HG02610 (cell line): ENCODE data around the gene PRSS53.
"Not testable (repeated sequence)": the region's sequence is repeated elsewhere in the genome, so short reads cannot be mapped to it uniquely, and the experiment has no call there.

Experiments
- ATAC-seq: cut with Tn5 transposase; IDR thresholded peaks from one replicate; pipeline ENCODE4 v1.9.1; 2021; ENCODE audit warnings: mild to moderate bottlenecking, moderate library complexity; ENCODE audit not compliant: unreplicated experiment

Gene PRSS53

GRCh38 chr16:31088459-31089183, at the start of gene PRSS53:
TSS of gene PRSS53 (minus strand) at chr16:31088943. CDS start at chr16:31088809, 134 bp downstream.
- ATAC-seq = no peak

- ATAC-seq = not testable (repeated sequence)
These were observed 48.2 kb upstream of the PRSS53 start for GRCh38 chr16:31136822-31137499.

GRCh38 chr16:31136287-31136662, 47.5 kb upstream of the PRSS53 start:
- ATAC-seq = no peak

GRCh38 chr16:31135535-31136286, 47.0 kb upstream of the PRSS53 start, which contains the start of gene PRSS8:
TSS of gene PRSS8 (minus strand) at chr16:31135727. CDS start at chr16:31135498, 229 bp downstream.
- no peak for ATAC-seq

GRCh38 chr16:31134625-31135534, 46.1 kb upstream of the PRSS53 start:
- ATAC-seq = no peak

GRCh38 chr16:31134091-31134571, 45.4 kb upstream of the PRSS53 start:
- ATAC-seq = no peak

GRCh38 chr16:31133046-31133501, 44.3 kb upstream of the PRSS53 start:
- no peak for ATAC-seq

- no peak for ATAC-seq
These were observed 43.7 kb upstream of the PRSS53 start for GRCh38 chr16:31132303-31132979.

GRCh38 chr16:31131841-31132271, 43.1 kb upstream of the PRSS53 start:
- ATAC-seq = no peak

GRCh38 chr16:31131416-31131815, 42.7 kb upstream of the PRSS53 start:
- no peak for ATAC-seq

GRCh38 chr16:31130899-31131298, 42.2 kb upstream of the PRSS53 start:
- no peak for ATAC-seq

GRCh38 chr16:31130336-31130891, 41.7 kb upstream of the PRSS53 start:
- no peak for ATAC-seq

- ATAC-seq = no peak
These were observed 41.0 kb upstream of the PRSS53 start for GRCh38 chr16:31129568-31130335.

- no peak for ATAC-seq
These were observed 40.2 kb upstream of the PRSS53 start for GRCh38 chr16:31128711-31129567.

GRCh38 chr16:31127182-31127581, 38.4 kb upstream of the PRSS53 start:
- no peak for ATAC-seq

- no peak for ATAC-seq
These were observed 37.1 kb upstream of the PRSS53 start for GRCh38 chr16:31125844-31126243.

GRCh38 chr16:31120129-31120528, 31.4 kb upstream of the PRSS53 start:
- ATAC-seq = no peak
